Natural killer cell (primary cell): ENCODE measurements around the gene GORASP1. TPM values are rescaled to one million over a fixed set of nuclear protein-coding genes. Genes with fewer than 3 reads are reported as not detected.

Experiments used
- ATAC-seq, 3 donors: fragments of 150-1000 bp in 2 of 3; fragments of 200-7000 bp in 1 of 3; cut with Tn5 transposase; 1 replicate in 1 of 3; 2 replicates in 2 of 3; pipeline ENCODE4 v1.10.0; 2021; ENCODE audit warnings: mild to moderate bottlenecking in 2 of 3, moderate library complexity in 2 of 3
- DNase-seq, 2 donors: peaks; one replicate each; pipeline versions ENCODE4 v3.0.0 to v3.0.0-alpha.2; 2013 to 2021; ENCODE audit warnings: mixed read lengths in 1 of 2
- H3K27ac ChIP-seq: one replicate; pipeline ENCODE4 v1.5.1; 2013; ENCODE audit warnings: mild to moderate bottlenecking, low read length
- H3K27me3 ChIP-seq: one replicate; pipeline ENCODE4 v1.6.1; 2013; ENCODE audit warnings: low read length; ENCODE audit not compliant: control insufficient read depth, insufficient read depth
- H3K36me3 ChIP-seq: one replicate; pipeline ENCODE4 v1.6.1; 2013; ENCODE audit warnings: low read length; ENCODE audit not compliant: control insufficient read depth, insufficient read depth
- H3K4me1 ChIP-seq: one replicate; pipeline ENCODE4 v1.6.1; 2013; ENCODE audit warnings: low read length; ENCODE audit not compliant: control insufficient read depth, insufficient read depth
- H3K4me3 ChIP-seq: one replicate; pipeline ENCODE4 v1.5.1; 2013; ENCODE audit warnings: low read length
- H3K9me3 ChIP-seq: one replicate; pipeline ENCODE4 v1.6.1; 2013; ENCODE audit warnings: low read length; ENCODE audit not compliant: control insufficient read depth, insufficient read depth
- H3K27ac Mint-ChIP-seq, 2 donors: one replicate each; pipeline ENCODE4 v1.8.0; 2022; ENCODE audit warnings: mild to moderate bottlenecking in 2 of 2, mixed read lengths in 2 of 2, moderate library complexity in 1 of 2
- H3K27me3 Mint-ChIP-seq, 2 donors: one replicate each; pipeline ENCODE4 v1.8.0; 2022; ENCODE audit warnings: low read depth in 2 of 2, mixed read lengths in 2 of 2
- H3K36me3 Mint-ChIP-seq: one replicate; pipeline ENCODE4 v1.8.0; 2022; ENCODE audit warnings: mixed read lengths
- H3K4me1 Mint-ChIP-seq, 2 donors: one replicate each; pipeline ENCODE4 v1.8.0; 2022; ENCODE audit warnings: mixed read lengths in 2 of 2
- H3K4me3 Mint-ChIP-seq: one replicate; pipeline ENCODE4 v1.8.0; 2022; ENCODE audit warnings: mild to moderate bottlenecking, moderate library complexity, mixed read lengths
- H3K9me3 Mint-ChIP-seq, 2 donors: one replicate each; pipeline ENCODE4 v1.8.0; 2022; ENCODE audit warnings: mixed read lengths in 2 of 2
- CTCF ChIP-seq: fragments of 200-600 bp; IDR thresholded peaks from one replicate; pipeline ENCODE4 v1.8.0; 2022; ENCODE audit warnings: antibody characterized with exemption
- WGBS: methylation state at CpG from one replicate; pipeline ENCODE4 v1.1.7; 2013; ENCODE audit warnings: missing lambda C conversion rate; ENCODE audit not compliant: insufficient coverage; 5-methylcytosine and 5-hydroxymethylcytosine counted together
- intact Hi-C: fragments of 100-400 bp; cut with micrococcal nuclease; formaldehyde crosslinking; loops from one replicate; pipeline ENCODE4 v1.14.2; 2022
- total RNA-seq, 4 donors: library from RNA; stranded (reverse); fragments of 120-200 nt in 1 of 4; gene quantifications; one replicate each; pipeline versions ENCODE4 v1.2.3 to v1.2.4, GENCODE V29; 2013 to 2022

The GORASP1 gene
- total RNA-seq, 3 donors from 2014 or later (not counting 1 experiment from before 2014, with no cell fraction given) = 20.2 to 21.3 (median 20.8) TPM

- Histone ChIP-seq H3K4me1 (peaks cover 5% of the 10 kb centered on the region), H3K27me3 (no peaks in the 10 kb centered on the region), H3K27ac (no peak overlapping the region), H3K36me3 (peaks cover 46% of the 10 kb centered on the region), H3K9me3 (no peaks in the 10 kb centered on the region), H3K4me3 (no peak overlapping the region)
- no peak overlapping the region for H3K27ac Mint-ChIP-seq
- H3K9me3 Mint-ChIP-seq = no peaks in the 10 kb centered on the region
- 97% methylated on average over 8 of the region's 8 CpGs for WGBS
- intact Hi-C loops = no loop called here
- peaks cover 0 to 20% of the 10 kb centered on the region in 2 donors for H3K4me1 Mint-ChIP-seq
- TF ChIP-seq CTCF = no peak
- DNase-seq = no peak
- peaks cover 15% of the 10 kb centered on the region for H3K36me3 Mint-ChIP-seq
- no peaks in the 10 kb centered on the region for H3K27me3 Mint-ChIP-seq
- peak in 1 of 3 donors; percentile 1 for ATAC-seq
- no peak overlapping the region for H3K4me3 Mint-ChIP-seq
These were observed 8.9 kb downstream of the GORASP1 start for GRCh38 chr3:39098473-39099000.

GRCh38 chr3:39097716-39098472, 9.5 kb downstream of the GORASP1 start:
- Mint-ChIP-seq H3K4me3 (no peak overlapping the region), H3K27me3 (no peaks in the 10 kb centered on the region), H3K36me3 (peaks cover 16% of the 10 kb centered on the region), H3K4me1 (peaks cover 0 to 19% of the 10 kb centered on the region in 2 donors), H3K27ac (no peak overlapping the region), H3K9me3 (no peaks in the 10 kb centered on the region)
- no peak for TF ChIP-seq CTCF
- Histone ChIP-seq H3K36me3 (peaks cover 47% of the 10 kb centered on the region), H3K4me1 (peaks cover 5% of the 10 kb centered on the region), H3K4me3 (no peak overlapping the region), H3K27ac (no peak overlapping the region), H3K27me3 (no peaks in the 10 kb centered on the region), H3K9me3 (no peaks in the 10 kb centered on the region)
- DNase-seq (no peak), ATAC-seq (peak in 2 of 3 donors; percentile 3 to 12)
- intact Hi-C loops = no loop called here
- 93% methylated on average over 8 of the region's 8 CpGs for WGBS

GRCh38 chr3:39096775-39097174, 10.7 kb downstream of the GORASP1 start:
- no peak overlapping the region for H3K27ac Mint-ChIP-seq
- no peaks in the 10 kb centered on the region for H3K9me3 Mint-ChIP-seq
- H3K27me3 ChIP-seq = no peaks in the 10 kb centered on the region
- DNase-seq (no peak), ATAC-seq (no peak)
- intact Hi-C loops = no loop called here
- peaks cover 5% of the 10 kb centered on the region for H3K4me1 ChIP-seq
- peaks cover 58% of the 10 kb centered on the region for H3K36me3 ChIP-seq
- peaks cover 0 to 11% of the 10 kb centered on the region in 2 donors for H3K4me1 Mint-ChIP-seq
- 84% methylated on average over 3 of the region's 3 CpGs for WGBS
- H3K4me3 Mint-ChIP-seq = no peak overlapping the region
- no peak for TF ChIP-seq CTCF
- no peak overlapping the region for H3K27ac ChIP-seq
- peaks cover 23% of the 10 kb centered on the region for H3K36me3 Mint-ChIP-seq
- H3K27me3 Mint-ChIP-seq = no peaks in the 10 kb centered on the region
- no peaks in the 10 kb centered on the region for H3K9me3 ChIP-seq
- H3K4me3 ChIP-seq = no peak overlapping the region
